HepG2 (cell line): ENCODE results near the gene CYTH1. TPM values are rescaled to one million over a fixed set of nuclear protein-coding genes. Genes with fewer than 3 reads are reported as not detected.

Source experiments
- CENPX ChIP-seq: sonication (generic); formaldehyde crosslinking; IDR thresholded peaks from 2 replicates; pipeline ENCODE4 v1.9.0; 2021; ENCODE audit warnings: mild to moderate bottlenecking, missing genetic modification reagents, moderate library complexity
- FOXM1 ChIP-seq: sonication (generic); formaldehyde crosslinking; IDR thresholded peaks from 2 replicates; pipeline ENCODE4 v1.5.0; 2020; ENCODE audit warnings: missing genetic modification reagents
- JUNB ChIP-seq: sonication (generic); formaldehyde crosslinking; IDR thresholded peaks from 2 replicates; pipeline ENCODE4 v1.8.0; 2022; ENCODE audit warnings: missing genetic modification reagents, mild to moderate bottlenecking, borderline replicate concordance
- KLF16 ChIP-seq, 2 experiments: sonication (generic) in 1 of 2; formaldehyde crosslinking in 1 of 2; IDR thresholded peaks; 2 replicates each; pipeline versions ENCODE4 v1.6.1 to v1.8.0; 2016 to 2023; ENCODE audit warnings: missing genetic modification reagents in 2 of 2, missing compliant biosample characterization in 1 of 2
- MYC ChIP-seq: sonication (generic); formaldehyde crosslinking; IDR thresholded peaks from 2 replicates; pipeline ENCODE4 v1.9.0; 2021; ENCODE audit warnings: missing genetic modification reagents, borderline replicate concordance
- RORA ChIP-seq: sonication (generic); formaldehyde crosslinking; IDR thresholded peaks from 2 replicates; pipeline ENCODE4 v1.5.0; 2020; ENCODE audit warnings: mild to moderate bottlenecking, missing genetic modification reagents, moderate library complexity
- SKI ChIP-seq: fragments of 450-650 bp; IDR thresholded peaks from one replicate; pipeline ENCODE4 v1.6.1; 2018; ENCODE audit warnings: mild to moderate bottlenecking; ENCODE audit not compliant: partially characterized antibody
- SRSF4 ChIP-seq: fragments of 200-400 bp; formaldehyde crosslinking; IDR thresholded peaks from one replicate; pipeline ENCODE4 v1.6.1; 2018; ENCODE audit warnings: mild to moderate bottlenecking, low read depth, low read length, moderate library complexity; ENCODE audit not compliant: poor library complexity, severe bottlenecking
- TBL1XR1 ChIP-seq: fragments of 150-350 bp; IDR thresholded peaks from 2 replicates; pipeline ENCODE4 v1.6.1; 2014; ENCODE audit warnings: borderline replicate concordance, low read length; ENCODE audit not compliant: partially characterized antibody
- TEF ChIP-seq: sonication (generic); formaldehyde crosslinking; IDR thresholded peaks from 2 replicates; pipeline ENCODE4 v1.5.0; 2020; ENCODE audit warnings: missing genetic modification reagents
- ZBTB42 ChIP-seq: sonication (generic); formaldehyde crosslinking; IDR thresholded peaks from 2 replicates; pipeline ENCODE4 v1.5.0; 2020; ENCODE audit warnings: mild to moderate bottlenecking, missing genetic modification reagents
- ZC3H13 ChIP-seq: sonication (generic); formaldehyde crosslinking; IDR thresholded peaks from 2 replicates; pipeline ENCODE4 v1.8.1; 2023; ENCODE audit warnings: mild to moderate bottlenecking, missing genetic modification reagents, moderate library complexity
- ZFP41 ChIP-seq: sonication (generic); formaldehyde crosslinking; IDR thresholded peaks from 2 replicates; pipeline ENCODE4 v1.4.0; 2020; ENCODE audit warnings: mild to moderate bottlenecking, missing genetic modification reagents, borderline replicate concordance
- ZNF160 ChIP-seq: sonication (generic); formaldehyde crosslinking; IDR thresholded peaks from 2 replicates; pipeline ENCODE4 v1.8.0; 2022; ENCODE audit warnings: mild to moderate bottlenecking, inconsistent platforms, missing genetic modification reagents
- ZNF234 ChIP-seq: sonication (generic); formaldehyde crosslinking; conservative IDR thresholded peaks from 2 replicates; pipeline ENCODE4 v1.5.1; 2020; ENCODE audit warnings: mild to moderate bottlenecking, missing genetic modification reagents
- ZNF335 ChIP-seq: sonication (generic); formaldehyde crosslinking; IDR thresholded peaks from 2 replicates; pipeline ENCODE4 v1.4.0; 2020; ENCODE audit warnings: missing genetic modification reagents
- ZNF431 ChIP-seq: sonication (generic); formaldehyde crosslinking; IDR thresholded peaks from 2 replicates; pipeline ENCODE4 v1.9.0; 2022; ENCODE audit warnings: missing genetic modification reagents, low read depth, mild to moderate bottlenecking, borderline replicate concordance
- ZSCAN12 ChIP-seq: sonication (generic); formaldehyde crosslinking; IDR thresholded peaks from 2 replicates; pipeline ENCODE4 v1.9.0; 2021; ENCODE audit warnings: mild to moderate bottlenecking, missing genetic modification reagents
- ZXDC ChIP-seq: sonication (generic); formaldehyde crosslinking; IDR thresholded peaks from 2 replicates; pipeline ENCODE4 v1.5.0; 2020; ENCODE audit warnings: mild to moderate bottlenecking, missing genetic modification reagents
- polyA plus RNA-seq, 8 experiments: library from polyadenylated mRNA; depleted of rRNA in 3 of 8; stranded (reverse) in 7 of 8; unstranded in 1 of 8; fragments of >200 nt; fragmentation: Illumina TruSeq in 4 of 8; extraction: Trizol in 4 of 8; gene quantifications; 2 replicates each; pipeline versions ENCODE4 v1.2.1 to v1.2.3, GENCODE V29; 2011 to 2016; ENCODE audit warnings: low read depth in 4 of 8, missing spikeins in 1 of 8, mixed read lengths in 1 of 8; ENCODE audit not compliant: insufficient read depth in 1 of 8
- total RNA-seq, 5 experiments: library from RNA; depleted of rRNA; stranded (reverse); fragments of >200 nt; fragmentation: Illumina TruSeq; extraction: Trizol; gene quantifications; 2 replicates each; pipeline ENCODE4 v1.2.3, GENCODE V29; 2016; ENCODE audit warnings: low read depth in 1 of 5
- TF ChIP-seq, protein P1 (sequence below): sonication (generic); formaldehyde crosslinking; IDR thresholded peaks from 2 replicates; pipeline ENCODE4 v1.4.0; 2020; ENCODE audit warnings: missing genetic modification reagents
- TF ChIP-seq, protein P2 (sequence below): sonication (generic); formaldehyde crosslinking; conservative IDR thresholded peaks from 2 replicates; pipeline ENCODE4 v1.4.0; 2020; ENCODE audit warnings: missing genetic modification reagents
- TF ChIP-seq, protein P3 (sequence below): sonication (generic); formaldehyde crosslinking; IDR thresholded peaks from 2 replicates; pipeline ENCODE4 v1.4.0; 2020; ENCODE audit warnings: missing genetic modification reagents

The CYTH1 gene
- total and polyA plus RNA-seq, 2 of the 13 experiments (the other 11 are each of a cell fraction or from before 2014, with no cell fraction given) = 20.1 to 48.9 TPM

DNA sequence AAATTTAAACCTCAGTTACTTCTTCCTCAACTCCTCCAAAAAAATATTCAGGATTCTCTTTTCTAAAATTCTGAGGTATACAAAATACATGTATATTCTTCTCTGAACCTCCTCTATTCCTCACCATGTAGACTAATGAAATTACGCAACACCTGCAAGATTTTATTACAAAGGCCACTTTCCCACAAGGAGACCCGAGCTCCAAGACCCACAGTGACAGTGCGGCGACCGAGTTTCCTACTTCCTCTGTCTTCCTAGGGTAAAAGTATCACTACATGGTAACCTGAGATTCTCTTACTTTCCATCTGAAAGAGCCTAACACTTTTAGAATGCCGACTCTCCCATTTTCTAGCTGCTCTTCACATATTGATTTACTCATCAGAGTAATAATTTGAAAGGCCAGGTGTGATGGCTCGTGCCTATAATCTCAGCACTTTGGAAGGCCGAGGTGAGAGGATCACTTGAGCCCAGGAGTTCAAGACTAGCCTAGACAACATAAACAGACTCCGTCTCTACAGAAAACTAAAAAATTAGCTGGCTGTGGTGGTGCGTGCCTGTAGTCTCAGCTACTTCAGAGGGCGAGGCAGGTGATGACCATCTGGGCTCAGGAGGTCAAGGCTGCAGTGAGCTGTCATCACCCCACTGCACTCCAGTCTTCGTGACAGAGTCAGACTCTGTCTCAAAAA lies 35.7 kb downstream of the CYTH1 start (continued):
- TF ChIP-seq, protein P1, sequence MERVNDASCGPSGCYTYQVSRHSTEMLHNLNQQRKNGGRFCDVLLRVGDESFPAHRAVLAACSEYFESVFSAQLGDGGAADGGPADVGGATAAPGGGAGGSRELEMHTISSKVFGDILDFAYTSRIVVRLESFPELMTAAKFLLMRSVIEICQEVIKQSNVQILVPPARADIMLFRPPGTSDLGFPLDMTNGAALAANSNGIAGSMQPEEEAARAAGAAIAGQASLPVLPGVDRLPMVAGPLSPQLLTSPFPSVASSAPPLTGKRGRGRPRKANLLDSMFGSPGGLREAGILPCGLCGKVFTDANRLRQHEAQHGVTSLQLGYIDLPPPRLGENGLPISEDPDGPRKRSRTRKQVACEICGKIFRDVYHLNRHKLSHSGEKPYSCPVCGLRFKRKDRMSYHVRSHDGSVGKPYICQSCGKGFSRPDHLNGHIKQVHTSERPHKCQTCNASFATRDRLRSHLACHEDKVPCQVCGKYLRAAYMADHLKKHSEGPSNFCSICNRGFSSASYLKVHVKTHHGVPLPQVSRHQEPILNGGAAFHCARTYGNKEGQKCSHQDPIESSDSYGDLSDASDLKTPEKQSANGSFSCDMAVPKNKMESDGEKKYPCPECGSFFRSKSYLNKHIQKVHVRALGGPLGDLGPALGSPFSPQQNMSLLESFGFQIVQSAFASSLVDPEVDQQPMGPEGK (CRISPR knock-in tag) = no peak
- TF ChIP-seq ZSCAN12 (no peak), ZNF160 (no peak), ZNF431 (CRISPR knock-in tag) (no peak), FOXM1 (no peak), MYC (CRISPR knock-in tag) (no peak), ZNF335 (CRISPR knock-in tag) (0 out of 2 replicates have a peak, but pooled peaks have one; percentile 34), SRSF4 (no peak), ZC3H13 (no peak), CENPX (CRISPR knock-in tag) (no peak), TEF (no peak), RORA (no peak), JUNB (CRISPR knock-in tag) (no peak), ZFP41 (CRISPR knock-in tag) (no peak), SKI (no peak), ZXDC (no peak), ZNF234 (no peak), TBL1XR1 (no peak), ZBTB42 (CRISPR knock-in tag) (no peak), KLF16 (CRISPR knock-in tag; IDR thresholded peaks at IDR 0.05) (no peak)
- TF ChIP-seq, protein P2, sequence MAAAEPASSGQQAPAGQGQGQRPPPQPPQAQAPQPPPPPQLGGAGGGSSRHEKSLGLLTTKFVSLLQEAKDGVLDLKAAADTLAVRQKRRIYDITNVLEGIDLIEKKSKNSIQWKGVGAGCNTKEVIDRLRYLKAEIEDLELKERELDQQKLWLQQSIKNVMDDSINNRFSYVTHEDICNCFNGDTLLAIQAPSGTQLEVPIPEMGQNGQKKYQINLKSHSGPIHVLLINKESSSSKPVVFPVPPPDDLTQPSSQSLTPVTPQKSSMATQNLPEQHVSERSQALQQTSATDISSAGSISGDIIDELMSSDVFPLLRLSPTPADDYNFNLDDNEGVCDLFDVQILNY = no peak
- TF ChIP-seq, protein P3, sequence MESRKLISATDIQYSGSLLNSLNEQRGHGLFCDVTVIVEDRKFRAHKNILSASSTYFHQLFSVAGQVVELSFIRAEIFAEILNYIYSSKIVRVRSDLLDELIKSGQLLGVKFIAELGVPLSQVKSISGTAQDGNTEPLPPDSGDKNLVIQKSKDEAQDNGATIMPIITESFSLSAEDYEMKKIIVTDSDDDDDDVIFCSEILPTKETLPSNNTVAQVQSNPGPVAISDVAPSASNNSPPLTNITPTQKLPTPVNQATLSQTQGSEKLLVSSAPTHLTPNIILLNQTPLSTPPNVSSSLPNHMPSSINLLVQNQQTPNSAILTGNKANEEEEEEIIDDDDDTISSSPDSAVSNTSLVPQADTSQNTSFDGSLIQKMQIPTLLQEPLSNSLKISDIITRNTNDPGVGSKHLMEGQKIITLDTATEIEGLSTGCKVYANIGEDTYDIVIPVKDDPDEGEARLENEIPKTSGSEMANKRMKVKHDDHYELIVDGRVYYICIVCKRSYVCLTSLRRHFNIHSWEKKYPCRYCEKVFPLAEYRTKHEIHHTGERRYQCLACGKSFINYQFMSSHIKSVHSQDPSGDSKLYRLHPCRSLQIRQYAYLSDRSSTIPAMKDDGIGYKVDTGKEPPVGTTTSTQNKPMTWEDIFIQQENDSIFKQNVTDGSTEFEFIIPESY (CRISPR knock-in tag) = no peak
